ENCODE measurements around the gene KCNE5.
"Not testable (repeated sequence)": the region's sequence is repeated elsewhere in the genome, so short reads cannot be mapped to it uniquely, and the experiment has no call there.

Gene KCNE5

GRCh38 chrX:109638158-109638557 lies 13.2 kb upstream of the KCNE5 start:
- Histone ChIP-seq H3K9ac (ENCODE audit: low read length) (no peak overlapping the region), H4K20me1 (ENCODE audit: insufficient read depth, low read length) (no peaks in the 10 kb centered on the region), H3K27me3 (ENCODE audit: low read depth, low read length) (no peaks in the 10 kb centered on the region), H3K36me3 (replicated peaks; ENCODE audit: low read depth, low read length) (peaks cover 13% of the 10 kb centered on the region), H3K9me3 (ENCODE audit: insufficient read depth, low read length) (no peaks in the 10 kb centered on the region), H2AFZ (ENCODE audit: low read depth, low read length) (no peak overlapping the region), H3K27ac (ENCODE audit: low read length) (no peak overlapping the region), H3K4me3 (ENCODE audit: low read length) (no peak overlapping the region), H3K79me2 (ENCODE audit: low read length) (no peaks in the 10 kb centered on the region), H3K4me2 (ENCODE audit: low read length) (no peak overlapping the region), H3K4me1 (ENCODE audit: low read length) (peaks cover 7% of the 10 kb centered on the region)
- TF ChIP-seq CTCF (IDR thresholded peaks at IDR 0.05; ENCODE audit: low read depth, low read length): no peak
- TF ChIP-seq EZH2phosphoT487 (IDR thresholded peaks at IDR 0.05; ENCODE audit: low read depth): no peak

- not testable (repeated sequence) for H2AFZ ChIP-seq (ENCODE audit: low read depth, low read length); H4K20me1 ChIP-seq (ENCODE audit: insufficient read depth, low read length); H3K27ac ChIP-seq (ENCODE audit: low read length); H3K79me2 ChIP-seq (ENCODE audit: low read length); H3K9ac ChIP-seq (ENCODE audit: low read length); H3K4me3 ChIP-seq (ENCODE audit: low read length); H3K4me2 ChIP-seq (ENCODE audit: low read length); H3K27me3 ChIP-seq (ENCODE audit: low read depth, low read length); H3K4me1 ChIP-seq (ENCODE audit: low read length); H3K9me3 ChIP-seq (ENCODE audit: insufficient read depth, low read length)
- peaks cover 13% of the 10 kb centered on the region for H3K36me3 ChIP-seq (replicated peaks; ENCODE audit: low read depth, low read length)
Observed at GRCh38 chrX:109637477-109637876, 12.5 kb upstream of the KCNE5 start.

- H3K4me3 ChIP-seq (ENCODE audit: low read length): no peak overlapping the region
- H3K9me3 ChIP-seq (ENCODE audit: insufficient read depth, low read length): no peaks in the 10 kb centered on the region
- TF ChIP-seq EZH2phosphoT487 (IDR thresholded peaks at IDR 0.05; ENCODE audit: low read depth) (no peak), CTCF (IDR thresholded peaks at IDR 0.05; ENCODE audit: low read depth, low read length) (peak; percentile 56)
- H3K79me2 ChIP-seq (ENCODE audit: low read length): no peaks in the 10 kb centered on the region
- no peaks in the 10 kb centered on the region for H3K4me1 ChIP-seq (ENCODE audit: low read length)
- no peak overlapping the region for H3K27ac ChIP-seq (ENCODE audit: low read length)
- no peak overlapping the region for H3K9ac ChIP-seq (ENCODE audit: low read length)
- H3K27me3 ChIP-seq (ENCODE audit: low read depth, low read length): no peaks in the 10 kb centered on the region
- H2AFZ ChIP-seq (ENCODE audit: low read depth, low read length): no peak overlapping the region
- peaks cover 9% of the 10 kb centered on the region for H3K36me3 ChIP-seq (replicated peaks; ENCODE audit: low read depth, low read length)
- H4K20me1 ChIP-seq (ENCODE audit: insufficient read depth, low read length): no peaks in the 10 kb centered on the region
- no peak overlapping the region for H3K4me2 ChIP-seq (ENCODE audit: low read length)
Observed at GRCh38 chrX:109635146-109635545, 10.2 kb upstream of the KCNE5 start.

GRCh38 chrX:109632906-109633504 lies 8.0 kb upstream of the KCNE5 start:
- Histone ChIP-seq H3K79me2 (ENCODE audit: low read length) (no peaks in the 10 kb centered on the region), H3K4me1 (ENCODE audit: low read length) (no peaks in the 10 kb centered on the region), H3K9ac (ENCODE audit: low read length) (no peak overlapping the region), H3K27ac (ENCODE audit: low read length) (no peak overlapping the region), H3K27me3 (ENCODE audit: low read depth, low read length) (no peaks in the 10 kb centered on the region), H3K9me3 (ENCODE audit: insufficient read depth, low read length) (no peaks in the 10 kb centered on the region), H2AFZ (ENCODE audit: low read depth, low read length) (no peak overlapping the region), H3K4me2 (ENCODE audit: low read length) (no peak overlapping the region), H3K36me3 (replicated peaks; ENCODE audit: low read depth, low read length) (no peaks in the 10 kb centered on the region), H4K20me1 (ENCODE audit: insufficient read depth, low read length) (no peaks in the 10 kb centered on the region), H3K4me3 (ENCODE audit: low read length) (no peak overlapping the region)
- TF ChIP-seq EZH2phosphoT487 (IDR thresholded peaks at IDR 0.05; ENCODE audit: low read depth) (no peak), CTCF (IDR thresholded peaks at IDR 0.05; ENCODE audit: low read depth, low read length) (peak; percentile 45)
